HG03175 (cell line): ENCODE measurements around the gene SLC66A2.

Experiments used
- ATAC-seq: cut with Tn5 transposase; IDR thresholded peaks from one replicate; pipeline ENCODE4 v1.9.1; 2021; ENCODE audit warnings: mild to moderate bottlenecking, moderate library complexity; ENCODE audit not compliant: unreplicated experiment

Gene SLC66A2

DNA sequence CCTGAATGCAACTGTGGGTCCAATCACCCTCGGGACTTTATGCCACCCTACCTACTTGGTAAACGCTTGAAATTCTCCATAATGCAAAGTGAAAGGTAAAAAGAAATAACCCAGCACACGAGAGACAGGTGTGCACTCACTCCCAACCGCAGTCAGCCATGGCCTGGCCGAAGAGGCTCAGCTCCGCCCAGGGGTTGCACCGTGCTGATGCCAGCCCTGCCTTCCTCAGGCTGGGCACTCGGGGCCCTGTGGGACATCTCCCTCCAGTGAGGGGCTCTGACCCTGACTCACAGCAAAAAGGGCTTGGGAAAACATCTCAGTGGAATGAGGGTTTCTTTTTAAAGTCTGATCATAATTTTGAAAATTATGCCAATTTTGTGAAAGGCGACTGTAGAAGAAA is 13.3 kb downstream of the SLC66A2 start:
- ATAC-seq, result no peak

DNA sequence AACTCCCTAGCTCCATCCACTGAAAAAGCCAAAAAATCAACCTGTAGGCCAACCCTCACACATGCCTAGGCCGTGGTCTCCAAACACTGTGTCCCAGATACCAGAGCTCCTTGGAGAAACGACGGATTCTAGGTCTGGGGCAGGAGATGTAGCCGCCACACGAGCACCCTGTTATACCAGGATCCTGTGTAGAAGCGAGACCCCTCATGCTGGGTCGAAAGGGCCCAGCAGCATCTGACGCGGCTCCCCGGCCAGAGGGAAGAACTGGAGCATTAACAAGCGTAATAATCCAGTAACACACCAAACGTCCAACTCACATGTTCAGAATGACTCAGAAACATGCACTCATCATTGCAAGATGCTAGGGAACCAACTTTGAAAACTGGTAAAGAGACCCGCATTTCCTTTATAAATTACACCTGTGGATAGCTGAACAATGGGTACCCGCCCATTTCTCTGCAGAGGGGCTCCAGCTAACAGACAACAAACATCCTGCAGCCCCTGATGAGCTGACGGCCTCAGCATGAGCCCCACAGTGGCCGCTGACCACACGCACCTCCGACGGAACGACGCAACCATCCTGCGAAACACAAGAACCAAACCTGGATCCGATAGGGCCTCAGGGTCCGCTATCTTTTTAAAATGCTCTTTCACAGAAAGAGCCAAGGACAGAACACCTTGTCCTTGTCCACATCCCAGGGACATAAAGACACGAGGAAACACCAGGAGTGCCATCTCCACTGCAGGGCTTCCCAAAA is 14.2 kb downstream of the SLC66A2 start:
- no peak for ATAC-seq

DNA sequence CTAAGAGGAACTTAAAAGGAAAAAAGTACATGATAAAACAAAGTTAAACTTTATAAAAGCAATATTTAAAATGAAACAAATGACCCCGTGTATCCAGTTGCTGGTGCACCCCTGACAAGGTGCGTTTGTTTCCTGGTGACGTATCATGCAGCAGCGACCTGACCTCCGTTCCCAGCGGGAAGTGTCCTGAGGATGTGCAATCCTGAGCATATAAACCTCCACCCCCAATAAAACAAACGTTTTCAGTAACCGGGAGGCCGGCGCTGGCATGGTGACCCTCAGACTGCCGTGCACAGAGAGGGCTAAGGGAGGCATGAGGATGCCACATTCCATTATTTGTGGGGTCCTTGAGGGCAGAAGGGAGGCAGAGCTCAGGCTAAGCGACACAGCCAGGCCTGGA is 14.8 kb downstream of the SLC66A2 start:
- no peak for ATAC-seq

- ATAC-seq, result no peak
Measured at GRCh38 chr18:79935925-79936324, 15.5 kb downstream of the SLC66A2 start.

DNA sequence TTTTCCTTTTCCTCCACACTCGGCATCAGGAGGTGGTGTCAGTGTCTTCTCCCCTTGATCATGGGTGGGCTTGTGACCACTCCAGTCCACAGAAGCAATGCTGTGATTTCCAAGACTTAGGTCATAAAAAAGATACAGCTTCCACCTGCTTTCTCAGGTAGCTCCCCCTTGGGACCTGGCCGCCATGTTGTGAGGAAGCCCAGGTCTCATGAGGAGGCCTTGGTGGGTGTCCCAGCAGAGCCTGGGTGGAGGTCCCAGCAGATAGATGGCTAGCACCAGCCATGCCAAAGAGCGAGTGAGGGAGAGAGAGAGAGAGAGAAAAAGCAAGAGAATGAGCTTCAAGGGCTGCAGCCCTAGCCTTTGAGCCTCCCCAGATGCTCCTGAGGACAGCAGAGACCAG is 16.0 kb downstream of the SLC66A2 start:
- no peak for ATAC-seq

GRCh38 chr18:79935098-79935480 is 16.4 kb downstream of the SLC66A2 start:
- no peak for ATAC-seq

DNA sequence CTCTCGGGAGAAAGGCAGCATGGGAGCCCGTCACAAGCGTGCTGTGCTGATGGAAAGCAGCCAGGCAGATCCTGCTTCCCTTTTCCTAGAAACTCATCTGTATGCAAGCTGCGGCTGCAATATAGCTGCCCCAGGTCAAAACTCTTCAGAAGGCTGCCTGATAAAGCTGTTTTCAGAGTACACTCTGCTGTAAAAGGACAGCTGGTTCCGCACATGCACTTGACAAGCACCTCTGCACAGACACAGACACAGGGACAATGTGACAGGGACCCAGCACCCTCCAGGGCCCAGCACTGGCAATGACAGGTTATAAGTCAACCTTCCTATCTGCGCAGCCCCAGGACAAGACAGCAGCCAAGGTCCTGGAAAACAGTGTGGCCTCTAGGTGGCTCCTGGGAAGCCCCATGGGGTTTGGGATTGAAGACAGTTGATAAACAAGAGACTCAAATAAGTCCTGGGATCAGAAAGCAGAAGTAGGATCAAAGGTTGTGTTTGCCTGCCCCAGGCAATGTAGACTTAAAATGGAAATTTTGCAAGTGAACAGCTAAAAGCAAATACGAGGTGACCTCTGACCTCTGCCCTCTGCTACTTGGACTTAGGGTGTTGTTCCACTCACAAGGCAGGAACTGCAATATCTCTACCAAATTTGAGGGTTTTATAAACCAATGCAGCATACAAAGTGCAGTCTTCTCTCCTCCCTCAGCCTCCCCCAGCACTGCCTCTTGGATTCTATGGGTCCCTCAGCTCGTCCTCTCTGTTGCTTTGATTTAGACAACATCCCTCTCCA is 16.9 kb downstream of the SLC66A2 start:
- no peak for ATAC-seq

GRCh38 chr18:79933765-79934164 is 17.7 kb downstream of the SLC66A2 start:
- ATAC-seq, result no peak

DNA sequence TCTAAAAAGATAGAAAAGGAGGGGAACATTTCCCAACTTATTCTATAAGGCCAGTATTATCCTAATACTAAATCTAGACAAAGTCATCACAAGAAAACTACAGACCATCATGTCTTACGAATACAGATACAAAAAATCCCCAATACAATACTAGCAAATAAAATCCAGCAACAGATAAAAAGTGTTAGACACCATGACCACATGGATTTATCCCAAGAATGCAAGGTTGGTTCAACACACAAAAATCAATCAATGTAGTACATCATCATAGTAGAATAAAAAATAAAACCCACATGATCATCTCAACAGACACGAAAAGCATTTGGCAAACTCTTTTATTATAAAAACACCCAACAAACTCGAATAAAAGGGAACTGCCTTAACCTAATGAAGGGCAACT is 18.5 kb downstream of the SLC66A2 start:
- ATAC-seq, result no peak

DNA sequence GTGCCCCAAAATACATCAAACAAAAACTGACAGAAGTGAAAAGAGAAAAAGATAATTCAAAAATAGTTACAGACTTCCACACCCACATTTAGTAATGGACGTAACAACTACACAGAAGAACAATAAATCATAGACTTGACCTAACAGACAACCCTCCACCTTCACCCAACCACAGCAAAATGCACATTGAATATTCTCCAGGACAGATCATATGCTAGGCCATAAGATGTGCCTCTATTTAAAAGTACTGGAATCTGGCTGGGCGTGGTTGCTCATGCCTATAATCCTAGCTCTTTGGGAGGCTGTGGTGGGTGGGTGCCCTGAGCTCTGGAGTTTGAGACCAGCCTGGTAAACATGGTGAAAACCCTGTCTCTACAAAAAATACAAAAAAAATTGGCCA is 20.0 kb downstream of the SLC66A2 start:
- no peak for ATAC-seq

- no peak for ATAC-seq
Measured at GRCh38 chr18:79930020-79930642, 21.3 kb downstream of the SLC66A2 start.

GRCh38 chr18:79928563-79928960 is 22.9 kb downstream of the SLC66A2 start:
- no peak for ATAC-seq

GRCh38 chr18:79927607-79928562 is 23.6 kb downstream of the SLC66A2 start:
- ATAC-seq, result no peak

DNA sequence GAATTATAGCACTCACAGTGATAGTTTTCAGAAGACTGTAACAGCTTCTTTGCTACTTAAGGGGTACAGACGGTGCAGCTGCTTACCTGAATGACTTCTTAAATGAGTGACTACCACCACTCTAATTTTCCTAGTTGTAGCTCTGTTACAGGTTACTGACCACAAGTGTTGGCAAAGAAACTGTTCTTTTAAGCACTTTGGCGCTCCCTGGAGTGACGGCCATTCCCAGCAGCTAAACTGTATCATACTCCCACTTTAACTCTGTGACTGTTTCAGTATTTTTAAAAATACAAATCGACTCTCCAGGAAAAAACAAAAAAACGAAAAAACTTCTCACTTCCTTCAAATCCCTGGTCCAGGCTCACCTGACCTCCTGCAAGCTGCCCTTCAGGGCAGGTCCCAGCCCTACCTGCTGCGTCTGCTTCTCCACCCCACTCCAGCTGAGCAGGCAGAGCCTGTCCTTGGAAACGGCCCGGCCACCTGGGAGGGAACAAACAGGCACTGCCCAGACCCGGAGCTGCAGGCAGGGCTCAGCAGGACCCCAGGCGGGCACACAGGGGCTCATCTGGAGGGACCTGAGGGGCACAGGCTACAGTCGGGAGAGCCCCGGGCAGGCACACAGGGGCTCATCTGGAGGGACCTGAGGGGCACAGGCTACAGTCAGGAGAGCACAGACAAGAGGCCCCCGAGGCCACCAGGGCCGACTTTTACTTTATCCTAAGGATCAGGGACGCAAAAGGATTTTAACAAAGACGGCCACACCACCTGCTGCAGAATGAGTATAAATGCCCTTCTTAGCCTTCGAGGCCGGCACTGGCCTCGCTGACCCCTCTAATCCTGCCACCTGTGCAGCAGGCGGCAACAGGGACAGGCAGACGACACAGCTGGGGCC is 24.5 kb downstream of the SLC66A2 start:
- ATAC-seq, result no peak

GRCh38 chr18:79926306-79926705 is 25.1 kb downstream of the SLC66A2 start:
- no peak for ATAC-seq

GRCh38 chr18:79924814-79925731 is 26.4 kb downstream of the SLC66A2 start:
- no peak for ATAC-seq

DNA sequence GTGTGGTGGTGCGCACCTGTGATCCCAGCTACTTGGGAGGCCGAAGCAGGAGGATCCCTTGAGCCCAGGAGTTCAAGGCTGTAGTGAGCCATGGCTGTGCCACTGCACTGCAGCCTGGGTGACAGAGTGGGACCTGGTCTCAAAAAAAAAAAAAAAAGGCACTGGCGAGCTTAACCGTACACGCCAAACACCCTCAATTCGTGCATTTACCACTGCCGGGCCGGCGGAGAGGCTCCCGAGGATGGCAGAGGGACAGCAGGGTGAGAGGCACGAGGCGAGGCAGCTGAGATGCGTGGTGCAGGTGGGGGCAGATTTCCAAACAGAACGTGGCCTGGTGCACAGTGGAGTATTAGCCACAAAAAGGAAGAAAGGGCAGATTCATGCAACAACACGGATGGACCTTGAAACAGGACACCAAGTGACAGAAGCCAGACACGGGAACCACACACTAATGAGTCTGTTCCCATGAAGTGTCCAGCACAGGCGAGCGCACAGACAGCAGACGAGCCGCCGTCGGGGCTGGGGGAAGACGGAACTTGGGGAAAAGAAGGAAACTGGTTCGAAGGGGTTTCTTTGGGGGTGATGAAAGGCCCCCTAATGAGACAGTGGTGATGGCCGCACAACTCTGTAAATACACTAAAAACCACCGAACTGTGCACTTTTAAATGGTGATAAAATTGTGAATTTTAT is 27.4 kb downstream of the SLC66A2 start:
- ATAC-seq, result no peak

DNA sequence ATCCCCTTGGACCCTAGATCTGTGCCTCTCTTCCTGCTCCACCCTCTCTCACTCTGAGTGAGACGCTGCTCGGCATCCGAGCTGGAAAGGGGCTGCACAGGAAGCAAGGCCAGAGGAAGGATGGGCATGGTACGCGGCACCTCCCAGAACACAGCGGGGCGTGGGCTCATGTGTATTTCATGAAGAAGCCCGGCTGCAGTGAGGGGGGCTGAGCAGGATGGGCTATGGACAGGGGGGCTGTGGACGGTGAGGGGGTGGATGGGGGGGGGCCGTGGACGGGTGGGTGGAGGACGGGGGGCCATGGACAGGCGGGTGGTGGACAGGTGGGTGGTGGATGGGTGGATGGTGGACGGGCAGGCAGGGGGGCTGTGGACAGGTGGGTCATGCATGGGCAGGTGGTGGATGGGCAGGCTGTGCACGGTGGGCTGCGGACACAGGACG is 28.5 kb downstream of the SLC66A2 start:
- ATAC-seq, result no peak
